Keratinocyte (primary cell): ENCODE results near the gene GFI1B. TPM values are rescaled to one million over a fixed set of nuclear protein-coding genes. Genes with fewer than 3 reads are reported as not detected.

ENCODE experiments used
- DNase-seq: peaks from one replicate; pipeline ENCODE4 v3.0.0-alpha.2; 2011; ENCODE audit warnings: low read depth, missing footprints, low spot score
- FAIRE-seq: peaks from 2 replicates; lab custom pipeline; 2011; peaks lifted over from hg19 to GRCh38; lab: Jason Lieb, UNC
- H2AFZ ChIP-seq: 2 replicates; pipeline ENCODE4 v1.6.0; 2012; ENCODE audit warnings: low read length, control low read depth, inconsistent platforms; ENCODE audit not compliant: control insufficient read depth
- H3K27ac ChIP-seq: 2 replicates; pipeline ENCODE4 v1.5.1; 2011; ENCODE audit warnings: low read length; ENCODE audit not compliant: control insufficient read depth, insufficient read depth
- H3K27me3 ChIP-seq: 3 replicates; pipeline ENCODE4 v1.6.0; 2011; ENCODE audit warnings: low read length; ENCODE audit not compliant: control insufficient read depth, insufficient read depth; ENCODE audit errors: extremely low read depth
- H3K36me3 ChIP-seq, 2 experiments: 2 replicates in 1 of 2; 3 replicates in 1 of 2; pipeline ENCODE4 v1.5.1; 2011; ENCODE audit warnings: low read length in 2 of 2, mild to moderate bottlenecking in 1 of 2; ENCODE audit not compliant: control insufficient read depth in 2 of 2, insufficient read depth in 2 of 2; ENCODE audit errors: extremely low read depth in 1 of 2
- H3K4me1 ChIP-seq: 3 replicates; pipeline ENCODE4 v1.5.1; 2011; ENCODE audit warnings: low read length; ENCODE audit not compliant: control insufficient read depth, insufficient read depth; ENCODE audit errors: extremely low read depth
- H3K4me2 ChIP-seq: 3 replicates; pipeline ENCODE4 v1.6.0; 2011; ENCODE audit warnings: low read depth, low read length; ENCODE audit not compliant: control insufficient read depth, insufficient read depth; ENCODE audit errors: extremely low read depth
- H3K4me3 ChIP-seq, 3 experiments: fragments of 200-600 bp in 1 of 3; sonication (generic) in 1 of 3; 2 replicates in 2 of 3; 3 replicates in 1 of 3; pipeline ENCODE4 v1.5.1; 2011 to 2016; ENCODE audit warnings: low read length in 3 of 3, mild to moderate bottlenecking in 3 of 3, control low read depth in 2 of 3, inconsistent platforms in 1 of 3, low read depth in 1 of 3, mixed read lengths in 1 of 3, mixed run types in 1 of 3, moderate library complexity in 1 of 3; ENCODE audit not compliant: control insufficient read depth in 2 of 3, insufficient read depth in 2 of 3; ENCODE audit errors: extremely low read depth in 1 of 3
- H3K79me2 ChIP-seq: 2 replicates; pipeline ENCODE4 v1.6.0; 2012; ENCODE audit warnings: low read length; ENCODE audit not compliant: control insufficient read depth, insufficient read depth
- H3K9ac ChIP-seq: 3 replicates; pipeline ENCODE4 v1.6.0; 2011; ENCODE audit warnings: low read length; ENCODE audit not compliant: control insufficient read depth, insufficient read depth; ENCODE audit errors: extremely low read depth
- H3K9me1 ChIP-seq: 3 replicates; pipeline ENCODE4 v1.6.0; 2011; ENCODE audit warnings: low read length; ENCODE audit not compliant: control insufficient read depth, insufficient read depth; ENCODE audit errors: extremely low read depth
- H3K9me3 ChIP-seq: 2 replicates; pipeline ENCODE4 v1.5.1; 2012; ENCODE audit warnings: low read depth, low read length; ENCODE audit not compliant: control insufficient read depth
- H4K20me1 ChIP-seq: 3 replicates; pipeline ENCODE4 v1.6.0; 2011; ENCODE audit warnings: low read length; ENCODE audit not compliant: control insufficient read depth, insufficient read depth; ENCODE audit errors: extremely low read depth
- EZH2 ChIP-seq: IDR thresholded peaks from one replicate; pipeline ENCODE4 v1.6.1; 2012; ENCODE audit warnings: inconsistent platforms, mild to moderate bottlenecking, low read length, moderate library complexity
- dilution Hi-C: fragments of 300-500 bp; cut with MboI; formaldehyde crosslinking; loops from one replicate; pipeline ENCODE4 v1.7.0; 2020; ENCODE audit warnings: low sequenced_read_pairs; ENCODE audit not compliant: extremely low pct_ligation_motif_present
- polyA plus RNA-seq, 5 experiments: library from polyadenylated mRNA; depleted of rRNA in 3 of 5; stranded (reverse) in 3 of 5; stranded (forward) in 1 of 5; unstranded in 1 of 5; fragments of >200 nt; gene quantifications; 1 replicate in 1 of 5; 2 replicates in 3 of 5; 3 replicates in 1 of 5; pipeline versions ENCODE4 v1.2.1 to v1.2.3, GENCODE V29; 2011 to 2012; ENCODE audit warnings: missing spikeins in 2 of 5, low read depth in 1 of 5, low replicate concordance in 1 of 5
- TF ChIP-seq, protein P1 (sequence below), 3 experiments: IDR thresholded peaks in 1 of 3; conservative IDR thresholded peaks in 1 of 3; optimal IDR thresholded peaks in 1 of 3; 2 replicates in 2 of 3; 3 replicates in 1 of 3; pipeline versions ENCODE3 to v1.5.1; 2011; ENCODE audit warnings: low read length in 3 of 3, mild to moderate bottlenecking in 3 of 3, moderate library complexity in 2 of 3, control low read depth in 1 of 3, inconsistent platforms in 1 of 3; ENCODE audit not compliant: insufficient read depth in 2 of 3; ENCODE audit errors: extremely low read depth in 1 of 3

The GFI1B gene
- polyA plus RNA-seq, 1 donor (not counting 4 experiments of a cell fraction or from before 2014, with no cell fraction given), result not detected

DNA sequence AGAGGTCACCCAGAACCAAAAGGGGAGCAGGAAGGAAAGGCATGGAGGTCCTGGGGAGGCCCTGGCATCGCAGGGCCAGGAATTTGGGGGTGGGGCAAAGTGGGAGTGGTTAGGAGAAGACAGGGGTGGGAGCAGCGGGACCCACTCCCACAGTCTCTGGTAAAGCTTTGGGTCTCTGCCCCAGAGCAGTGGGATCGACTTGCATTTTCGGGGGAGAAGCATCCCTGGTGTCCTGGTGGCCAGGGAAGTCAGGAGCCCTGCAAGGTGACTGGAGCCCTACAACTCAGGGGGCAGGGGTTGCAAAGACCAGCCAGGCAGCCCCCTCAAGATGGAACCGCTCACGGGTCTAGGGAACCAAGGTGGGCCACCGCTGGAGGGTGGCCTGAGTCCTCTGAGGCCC lies 29.9 kb downstream of the GFI1B start:
- H3K9me1 ChIP-seq, result no peaks in the 10 kb centered on the region
- H3K4me1 ChIP-seq, result no peaks in the 10 kb centered on the region
- no peak overlapping the region for H3K4me3 ChIP-seq
- FAIRE-seq (no peak), DNase-seq (no peak)
- H3K36me3 ChIP-seq, result no peaks in the 10 kb centered on the region
- dilution Hi-C loops, result no loop called here
- no peak overlapping the region for H2AFZ ChIP-seq
- no peaks in the 10 kb centered on the region for H3K79me2 ChIP-seq
- H3K4me2 ChIP-seq, result no peak overlapping the region
- H3K27ac ChIP-seq, result no peak overlapping the region
- H3K27me3 ChIP-seq, result peaks cover 6% of the 10 kb centered on the region
- no peaks in the 10 kb centered on the region for H4K20me1 ChIP-seq
- TF ChIP-seq, protein P1, sequence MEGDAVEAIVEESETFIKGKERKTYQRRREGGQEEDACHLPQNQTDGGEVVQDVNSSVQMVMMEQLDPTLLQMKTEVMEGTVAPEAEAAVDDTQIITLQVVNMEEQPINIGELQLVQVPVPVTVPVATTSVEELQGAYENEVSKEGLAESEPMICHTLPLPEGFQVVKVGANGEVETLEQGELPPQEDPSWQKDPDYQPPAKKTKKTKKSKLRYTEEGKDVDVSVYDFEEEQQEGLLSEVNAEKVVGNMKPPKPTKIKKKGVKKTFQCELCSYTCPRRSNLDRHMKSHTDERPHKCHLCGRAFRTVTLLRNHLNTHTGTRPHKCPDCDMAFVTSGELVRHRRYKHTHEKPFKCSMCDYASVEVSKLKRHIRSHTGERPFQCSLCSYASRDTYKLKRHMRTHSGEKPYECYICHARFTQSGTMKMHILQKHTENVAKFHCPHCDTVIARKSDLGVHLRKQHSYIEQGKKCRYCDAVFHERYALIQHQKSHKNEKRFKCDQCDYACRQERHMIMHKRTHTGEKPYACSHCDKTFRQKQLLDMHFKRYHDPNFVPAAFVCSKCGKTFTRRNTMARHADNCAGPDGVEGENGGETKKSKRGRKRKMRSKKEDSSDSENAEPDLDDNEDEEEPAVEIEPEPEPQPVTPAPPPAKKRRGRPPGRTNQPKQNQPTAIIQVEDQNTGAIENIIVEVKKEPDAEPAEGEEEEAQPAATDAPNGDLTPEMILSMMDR (optimal IDR thresholded peaks at IDR 0.05 in 1 of 3, IDR thresholded peaks at IDR 0.05 in 1 of 3, conservative IDR thresholded peaks at IDR 0.05 in 1 of 3; ENCODE audit: extremely low read depth in 1 of 3, insufficient read depth in 2 of 3, low read length in 3 of 3), result no peak
- no peak for TF ChIP-seq EZH2
- H3K9me3 ChIP-seq, result no peaks in the 10 kb centered on the region
- H3K9ac ChIP-seq, result no peak overlapping the region

DNA sequence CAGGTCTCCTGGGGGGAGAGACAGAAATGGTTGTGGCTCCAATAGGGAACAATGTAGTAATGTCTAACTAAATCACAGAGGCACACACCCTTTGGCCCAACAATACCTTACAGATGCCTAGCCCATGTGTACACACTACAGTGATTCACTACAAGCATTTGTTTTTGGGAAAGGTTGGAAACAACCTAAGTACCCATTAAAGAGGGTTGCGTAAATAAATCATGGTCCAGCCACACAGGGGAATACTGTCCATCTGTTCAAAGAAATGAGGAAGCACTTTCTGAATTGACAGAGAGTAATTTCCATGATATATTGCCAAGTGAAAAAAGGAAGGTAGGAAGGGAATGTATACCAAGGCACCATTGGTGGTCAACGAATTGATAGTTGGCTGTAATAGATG lies 30.3 kb downstream of the GFI1B start:
- no peaks in the 10 kb centered on the region for H3K36me3 ChIP-seq
- no peak overlapping the region for H3K4me3 ChIP-seq
- TF ChIP-seq, protein P1 (optimal IDR thresholded peaks at IDR 0.05 in 1 of 3, IDR thresholded peaks at IDR 0.05 in 1 of 3, conservative IDR thresholded peaks at IDR 0.05 in 1 of 3; ENCODE audit: extremely low read depth in 1 of 3, insufficient read depth in 2 of 3, low read length in 3 of 3), result no peak
- no peak for TF ChIP-seq EZH2
- dilution Hi-C loops, result no loop called here
- H3K9ac ChIP-seq, result no peak overlapping the region
- H4K20me1 ChIP-seq, result no peaks in the 10 kb centered on the region
- no peaks in the 10 kb centered on the region for H3K9me3 ChIP-seq
- no peak overlapping the region for H3K27ac ChIP-seq
- no peak overlapping the region for H3K4me2 ChIP-seq
- H2AFZ ChIP-seq, result no peak overlapping the region
- no peaks in the 10 kb centered on the region for H3K79me2 ChIP-seq
- FAIRE-seq, result no peak
- H3K27me3 ChIP-seq, result peaks cover 6% of the 10 kb centered on the region
- H3K9me1 ChIP-seq, result no peaks in the 10 kb centered on the region
- DNase-seq, result no peak
- H3K4me1 ChIP-seq, result no peaks in the 10 kb centered on the region
